Transverse colon (tissue), 3 donors: Measurements from ENCODE around the gene TNFRSF19.

ENCODE experiments used
- CTCF ChIP-seq, 5 experiments: fragments of 200-600 bp in 3 of 5; fragments of 450-650 bp in 2 of 5; sonication (generic) in 3 of 5; IDR thresholded peaks; 1 replicate in 2 of 5; 2 replicates in 3 of 5; pipeline ENCODE4 v1.5.1; 2016 to 2017; ENCODE audit warnings: antibody characterized with exemption in 5 of 5, inconsistent platforms in 3 of 5, mild to moderate bottlenecking in 2 of 5, moderate library complexity in 1 of 5
- EP300 ChIP-seq: sonication (generic); formaldehyde crosslinking; IDR thresholded peaks from one replicate; pipeline ENCODE4 v1.6.1; 2017; ENCODE audit warnings: antibody characterized with exemption, low read depth

GRCh38 chr13:23579896-23580683 is 9.9 kb downstream of the TNFRSF19 start:
- TF ChIP-seq CTCF (IDR thresholded peaks at IDR 0.05): no peak
- TF ChIP-seq EP300: no peak
